H1 (cell line): ENCODE measurements around the gene TPO. TPM values are rescaled to one million over a fixed set of nuclear protein-coding genes. Genes with fewer than 3 reads are reported as not detected.

Experiments used
- CBX5 ChIP-seq: fragments of 300-800, 300-1000 bp; sonication (generic); IDR thresholded peaks from 2 replicates; pipeline ENCODE4 v1.7.1; 2016; ENCODE audit warnings: antibody characterized with exemption, low read length, low read depth
- CHD7 ChIP-seq: fragments of 300-600 bp; sonication (generic); IDR thresholded peaks from 2 replicates; pipeline ENCODE4 v1.7.1; 2012; ENCODE audit warnings: low read length, moderate library complexity, mild to moderate bottlenecking, inconsistent platforms; ENCODE audit not compliant: insufficient replicate concordance
- GABPA ChIP-seq: IDR thresholded peaks from 2 replicates; pipeline ENCODE4 v1.6.1; 2011; ENCODE audit warnings: mild to moderate bottlenecking, low read length, moderate library complexity, borderline replicate concordance; ENCODE audit not compliant: insufficient read depth
- HDAC2 ChIP-seq, 2 experiments: fragments of 300-600 bp in 1 of 2; sonication (generic) in 1 of 2; IDR thresholded peaks; 2 replicates each; pipeline ENCODE4 v1.6.1; 2011 to 2012; ENCODE audit warnings: low read depth in 2 of 2, low read length in 2 of 2, mild to moderate bottlenecking in 2 of 2, moderate library complexity in 2 of 2, borderline replicate concordance in 1 of 2, inconsistent platforms in 1 of 2
- RXRA ChIP-seq: IDR thresholded peaks from 2 replicates; pipeline ENCODE4 v1.6.1; 2011; ENCODE audit warnings: low read depth, mild to moderate bottlenecking, low read length, moderate library complexity; ENCODE audit not compliant: insufficient read depth
- SIRT6 ChIP-seq: IDR thresholded peaks from one replicate; pipeline ENCODE4 v1.7.1; 2012; ENCODE audit warnings: low read length, inconsistent platforms
- SIX5 ChIP-seq: IDR thresholded peaks from 2 replicates; pipeline ENCODE4 v1.6.1; 2011; ENCODE audit warnings: mild to moderate bottlenecking, low read depth, low read length
- YY1 ChIP-seq: IDR thresholded peaks from 2 replicates; pipeline ENCODE4 v1.6.1; 2011; ENCODE audit warnings: low read depth, mild to moderate bottlenecking, low read length
- polyA plus RNA-seq, 7 experiments: library from polyadenylated mRNA; depleted of rRNA in 3 of 7; stranded (reverse) in 5 of 7; unstranded in 2 of 7; fragments of >200 nt in 5 of 7; fragments of 200-250 nt in 2 of 7; gene quantifications; 1 replicate in 5 of 7; 2 replicates in 1 of 7; 4 replicates in 1 of 7; pipeline versions ENCODE4 v1.2.1 to v1.2.3, GENCODE V29; 2011 to 2013; ENCODE audit warnings: missing spikeins in 2 of 7, mixed read lengths in 2 of 7
- total RNA-seq: library from RNA; stranded (reverse); fragmentation: NEBNext Ultra II Directional; extraction: Animal tissue kit (Norgen Biotek cat#: 25700); gene quantifications from 2 replicates; pipeline ENCODE4 v1.2.1, GENCODE V29; 2021
- TF ChIP-seq, protein P1 (sequence below): IDR thresholded peaks from 2 replicates; pipeline ENCODE4 v1.6.1; 2012; ENCODE audit warnings: inconsistent platforms

Gene TPO
- total and polyA plus RNA-seq, 2 of the 8 experiments (the other 6 are each of a cell fraction or from before 2014, with no cell fraction given): not detected

DNA sequence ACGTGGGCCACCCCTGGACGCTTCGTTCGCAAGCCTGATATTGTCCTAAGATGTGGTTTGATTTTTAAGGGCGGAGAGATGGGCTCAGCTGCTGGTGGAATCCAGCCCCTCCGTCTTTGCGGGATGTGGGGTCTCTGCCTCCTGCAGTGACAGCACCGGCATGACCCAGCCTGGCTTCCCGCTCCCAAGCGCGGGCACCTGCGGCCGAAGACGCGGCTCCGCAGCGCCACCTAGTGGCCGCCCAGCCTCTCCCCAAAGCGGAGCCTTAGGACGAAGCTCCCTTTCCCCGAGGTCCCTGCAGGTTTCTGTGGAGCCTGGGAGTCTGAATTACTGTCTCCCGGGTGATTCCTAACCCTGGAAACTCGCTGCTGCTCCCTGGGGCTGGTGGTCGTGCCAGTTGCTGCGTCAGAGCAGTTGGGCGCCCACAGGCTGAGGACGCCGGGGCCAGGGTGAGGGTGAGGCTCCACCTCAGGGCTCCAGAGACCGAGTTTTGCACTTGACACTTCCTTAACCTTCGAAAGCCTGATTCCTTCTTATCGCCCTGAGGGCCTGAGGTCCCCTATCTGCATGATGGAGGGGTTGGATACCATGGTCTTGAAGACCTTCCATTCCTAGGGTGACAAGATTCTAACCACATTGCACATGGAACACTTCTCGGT lies 137.5 kb downstream of the TPO start (continued):
- TF ChIP-seq CHD7 (no peak), SIX5 (no peak), SIRT6 (no peak), CBX5 (no peak), HDAC2 (IDR thresholded peaks at IDR 0.05; ENCODE audit: borderline replicate concordance in 1 of 2, low read depth in 2 of 2, low read length in 2 of 2) (no peak), YY1 (0 out of 2 replicates have a peak, but pooled peaks have one; percentile 9), RXRA (no peak), GABPA (peak; percentile 72; the same call in 1 of the 2 replicates)
- TF ChIP-seq, protein P1, sequence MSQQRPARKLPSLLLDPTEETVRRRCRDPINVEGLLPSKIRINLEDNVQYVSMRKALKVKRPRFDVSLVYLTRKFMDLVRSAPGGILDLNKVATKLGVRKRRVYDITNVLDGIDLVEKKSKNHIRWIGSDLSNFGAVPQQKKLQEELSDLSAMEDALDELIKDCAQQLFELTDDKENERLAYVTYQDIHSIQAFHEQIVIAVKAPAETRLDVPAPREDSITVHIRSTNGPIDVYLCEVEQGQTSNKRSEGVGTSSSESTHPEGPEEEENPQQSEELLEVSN: peak; percentile 90
